C1 segment of cervical spinal cord (tissue), 14 donors: Measurements from ENCODE around the gene ONECUT1.
"Not testable (repeated sequence)": the region's sequence is repeated elsewhere in the genome, so short reads cannot be mapped to it uniquely, and the experiment has no call there.

Experiments
- DNase-seq, 14 donors: peaks; one replicate each; lab custom pipeline; 2025; lab: John Stamatoyannopoulos, UW

The ONECUT1 gene

GRCh38 chr15:52790169-52790708 is at the start of gene ONECUT1:
ONECUT1 (minus strand) TSS chr15:52790336; CDS start chr15:52789884, 452 bp downstream.
- peak in 12 of 14 donors; percentile 12 to 76 (median 30) for DNase-seq

- no peak for DNase-seq
Measured at GRCh38 chr15:52834379-52834778, 44.2 kb upstream of the ONECUT1 start.

GRCh38 chr15:52824169-52824942 is 34.2 kb upstream of the ONECUT1 start:
- DNase-seq: not testable (repeated sequence)

- no peak for DNase-seq
Measured at GRCh38 chr15:52822475-52822874, 32.3 kb upstream of the ONECUT1 start.

- no peak for DNase-seq
Measured at GRCh38 chr15:52819253-52819652, 29.1 kb upstream of the ONECUT1 start.

- not testable (repeated sequence) for DNase-seq
Measured at GRCh38 chr15:52815899-52816298, 25.8 kb upstream of the ONECUT1 start.

GRCh38 chr15:52808996-52809395 is 18.9 kb upstream of the ONECUT1 start:
- no peak for DNase-seq

GRCh38 chr15:52808441-52808840 is 18.3 kb upstream of the ONECUT1 start:
- DNase-seq: no peak

GRCh38 chr15:52806284-52806655 is 16.1 kb upstream of the ONECUT1 start:
- no peak for DNase-seq

GRCh38 chr15:52805351-52806283 is 15.5 kb upstream of the ONECUT1 start:
- no peak for DNase-seq

GRCh38 chr15:52804526-52805081 is 14.5 kb upstream of the ONECUT1 start:
- DNase-seq: no peak

GRCh38 chr15:52803467-52804306 is 13.6 kb upstream of the ONECUT1 start:
- no peak for DNase-seq

- DNase-seq: no peak
Measured at GRCh38 chr15:52803108-52803466, 13.0 kb upstream of the ONECUT1 start.

GRCh38 chr15:52802110-52802509 is 12.0 kb upstream of the ONECUT1 start:
- DNase-seq: no peak

- DNase-seq: no peak
Measured at GRCh38 chr15:52801748-52802085, 11.6 kb upstream of the ONECUT1 start.

GRCh38 chr15:52800828-52801747 is 11.0 kb upstream of the ONECUT1 start:
- no peak for DNase-seq

- DNase-seq: no peak
Measured at GRCh38 chr15:52799145-52799811, 9.1 kb upstream of the ONECUT1 start.

GRCh38 chr15:52798529-52799101 is 8.5 kb upstream of the ONECUT1 start:
- DNase-seq: no peak
